ENCODE results near the gene ATP9B. TPM values are rescaled to one million over a fixed set of nuclear protein-coding genes. Genes with fewer than 3 reads are reported as not detected.

Gene ATP9B
- total RNA-seq, 1 experiment from 2014 or later: 44.4 TPM

- ATAC-seq: no peak
- in situ Hi-C loops (cut with HindIII; ENCODE audit: low pct_unique_long_range_greater_than_20kb, low sequenced_read_pairs) (no loop called here), intact Hi-C loops (cut with micrococcal nuclease; ENCODE audit: unreplicated experiment) (no loop called here)
- H3K27me3 ChIP-seq (ENCODE audit: control insufficient read depth, insufficient read depth, low read length): no peaks in the 10 kb centered on the region
- no peaks in the 10 kb centered on the region for H3K9me3 ChIP-seq (ENCODE audit: control insufficient read depth, insufficient read depth, low read depth, low read length)
- POLR2A ChIA-PET: no interaction called here
- no peak for TF ChIP-seq POLR2AphosphoS5 (IDR thresholded peaks at IDR 0.05; ENCODE audit: low read depth, low read length)
- TF ChIP-seq TCF7L2 (IDR thresholded peaks at IDR 0.05; ENCODE audit: low read depth, low read length): no peak
- no peak for TF ChIP-seq SIN3A (IDR thresholded peaks at IDR 0.05; ENCODE audit: borderline replicate concordance, insufficient read depth, low read depth, low read length)
- TF ChIP-seq, protein P1, sequence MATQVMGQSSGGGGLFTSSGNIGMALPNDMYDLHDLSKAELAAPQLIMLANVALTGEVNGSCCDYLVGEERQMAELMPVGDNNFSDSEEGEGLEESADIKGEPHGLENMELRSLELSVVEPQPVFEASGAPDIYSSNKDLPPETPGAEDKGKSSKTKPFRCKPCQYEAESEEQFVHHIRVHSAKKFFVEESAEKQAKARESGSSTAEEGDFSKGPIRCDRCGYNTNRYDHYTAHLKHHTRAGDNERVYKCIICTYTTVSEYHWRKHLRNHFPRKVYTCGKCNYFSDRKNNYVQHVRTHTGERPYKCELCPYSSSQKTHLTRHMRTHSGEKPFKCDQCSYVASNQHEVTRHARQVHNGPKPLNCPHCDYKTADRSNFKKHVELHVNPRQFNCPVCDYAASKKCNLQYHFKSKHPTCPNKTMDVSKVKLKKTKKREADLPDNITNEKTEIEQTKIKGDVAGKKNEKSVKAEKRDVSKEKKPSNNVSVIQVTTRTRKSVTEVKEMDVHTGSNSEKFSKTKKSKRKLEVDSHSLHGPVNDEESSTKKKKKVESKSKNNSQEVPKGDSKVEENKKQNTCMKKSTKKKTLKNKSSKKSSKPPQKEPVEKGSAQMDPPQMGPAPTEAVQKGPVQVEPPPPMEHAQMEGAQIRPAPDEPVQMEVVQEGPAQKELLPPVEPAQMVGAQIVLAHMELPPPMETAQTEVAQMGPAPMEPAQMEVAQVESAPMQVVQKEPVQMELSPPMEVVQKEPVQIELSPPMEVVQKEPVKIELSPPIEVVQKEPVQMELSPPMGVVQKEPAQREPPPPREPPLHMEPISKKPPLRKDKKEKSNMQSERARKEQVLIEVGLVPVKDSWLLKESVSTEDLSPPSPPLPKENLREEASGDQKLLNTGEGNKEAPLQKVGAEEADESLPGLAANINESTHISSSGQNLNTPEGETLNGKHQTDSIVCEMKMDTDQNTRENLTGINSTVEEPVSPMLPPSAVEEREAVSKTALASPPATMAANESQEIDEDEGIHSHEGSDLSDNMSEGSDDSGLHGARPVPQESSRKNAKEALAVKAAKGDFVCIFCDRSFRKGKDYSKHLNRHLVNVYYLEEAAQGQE (IDR thresholded peaks at IDR 0.05; ENCODE audit: insufficient read depth in 1 of 2, low read depth in 2 of 2, low read length in 1 of 2): no peak
- TF ChIP-seq, protein P2, sequence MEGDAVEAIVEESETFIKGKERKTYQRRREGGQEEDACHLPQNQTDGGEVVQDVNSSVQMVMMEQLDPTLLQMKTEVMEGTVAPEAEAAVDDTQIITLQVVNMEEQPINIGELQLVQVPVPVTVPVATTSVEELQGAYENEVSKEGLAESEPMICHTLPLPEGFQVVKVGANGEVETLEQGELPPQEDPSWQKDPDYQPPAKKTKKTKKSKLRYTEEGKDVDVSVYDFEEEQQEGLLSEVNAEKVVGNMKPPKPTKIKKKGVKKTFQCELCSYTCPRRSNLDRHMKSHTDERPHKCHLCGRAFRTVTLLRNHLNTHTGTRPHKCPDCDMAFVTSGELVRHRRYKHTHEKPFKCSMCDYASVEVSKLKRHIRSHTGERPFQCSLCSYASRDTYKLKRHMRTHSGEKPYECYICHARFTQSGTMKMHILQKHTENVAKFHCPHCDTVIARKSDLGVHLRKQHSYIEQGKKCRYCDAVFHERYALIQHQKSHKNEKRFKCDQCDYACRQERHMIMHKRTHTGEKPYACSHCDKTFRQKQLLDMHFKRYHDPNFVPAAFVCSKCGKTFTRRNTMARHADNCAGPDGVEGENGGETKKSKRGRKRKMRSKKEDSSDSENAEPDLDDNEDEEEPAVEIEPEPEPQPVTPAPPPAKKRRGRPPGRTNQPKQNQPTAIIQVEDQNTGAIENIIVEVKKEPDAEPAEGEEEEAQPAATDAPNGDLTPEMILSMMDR (IDR thresholded peaks at IDR 0.05): no peak
- H3K4me1 ChIP-seq (ENCODE audit: control insufficient read depth, insufficient read depth, low read length): no peaks in the 10 kb centered on the region; the same call in 1 of the 2 replicates
- DNase-seq (ENCODE audit: low read depth, low spot score): no peak
- BruUV-seq (replicated peaks): no TSS peak
- H3K36me3 ChIP-seq (ENCODE audit: control insufficient read depth, insufficient read depth, low read length): no peaks in the 10 kb centered on the region; the same call in 1 of the 2 replicates
- CTCF ChIA-PET: no interaction called here
- no peak overlapping the region for H3K27ac ChIP-seq (ENCODE audit: low read length)
- H3K4me3 ChIP-seq (ENCODE audit: low read depth in 2 of 2, low read length in 2 of 2): no peak overlapping the region
Observed at GRCh38 chr18:79360933-79361332, 291.7 kb downstream of the ATP9B start.

- TF ChIP-seq POLR2AphosphoS5 (IDR thresholded peaks at IDR 0.05; ENCODE audit: low read depth, low read length) (no peak), SIN3A (IDR thresholded peaks at IDR 0.05; ENCODE audit: borderline replicate concordance, insufficient read depth, low read depth, low read length) (no peak), TCF7L2 (IDR thresholded peaks at IDR 0.05; ENCODE audit: low read depth, low read length) (no peak)
- TF ChIP-seq, protein P2 (IDR thresholded peaks at IDR 0.05): no peak
- TF ChIP-seq, protein P1 (IDR thresholded peaks at IDR 0.05; ENCODE audit: insufficient read depth in 1 of 2, low read depth in 2 of 2, low read length in 1 of 2): no peak
- DNase-seq (ENCODE audit: low read depth, low spot score) (peak; percentile 89), ATAC-seq (peak; percentile 97)
- Histone ChIP-seq H3K36me3 (ENCODE audit: control insufficient read depth, insufficient read depth, low read length) (no peaks in the 10 kb centered on the region; the same call in 1 of the 2 replicates), H3K9me3 (ENCODE audit: control insufficient read depth, insufficient read depth, low read depth, low read length) (no peaks in the 10 kb centered on the region), H3K4me1 (ENCODE audit: control insufficient read depth, insufficient read depth, low read length) (no peaks in the 10 kb centered on the region; the same call in 1 of the 2 replicates), H3K27ac (ENCODE audit: low read length) (0 out of 2 replicates have a peak overlapping the region, but pooled peaks have one; percentile 3), H3K4me3 (ENCODE audit: low read depth in 2 of 2, low read length in 2 of 2) (no peak overlapping the region), H3K27me3 (ENCODE audit: control insufficient read depth, insufficient read depth, low read length) (no peaks in the 10 kb centered on the region)
- no TSS peak for BruUV-seq (replicated peaks)
- ChIA-PET POLR2A (no interaction called here), CTCF (no interaction called here)
- in situ Hi-C loops (cut with HindIII; ENCODE audit: low pct_unique_long_range_greater_than_20kb, low sequenced_read_pairs): no loop called here
- intact Hi-C loops (cut with micrococcal nuclease; ENCODE audit: unreplicated experiment): no loop called here
Observed at GRCh38 chr18:79361766-79362522, 292.8 kb downstream of the ATP9B start.

All from Panc1 (cell line).